Trophoblast cell (in vitro differentiated cells and primary cell): ENCODE data around the gene NF1.
"Not testable (repeated sequence)": the region's sequence is repeated elsewhere in the genome, so short reads cannot be mapped to it uniquely, and the experiment has no call there.

Experiments
- DNase-seq, 2 donors: peaks; one replicate each; pipeline ENCODE4 v3.0.0-alpha.2; 2016
- H2AFZ ChIP-seq: 2 replicates; pipeline ENCODE4 v1.6.1; 2013; ENCODE audit warnings: low read length, moderate library complexity, mild to moderate bottlenecking; ENCODE audit not compliant: insufficient read depth, poor library complexity
- H2AK5ac ChIP-seq: 2 replicates; pipeline ENCODE4 v1.6.1; 2013; ENCODE audit warnings: mild to moderate bottlenecking, low read length
- H2BK120ac ChIP-seq: 2 replicates; pipeline ENCODE4 v1.6.1; 2013; ENCODE audit warnings: low read length, mild to moderate bottlenecking, moderate library complexity; ENCODE audit not compliant: insufficient read depth, poor library complexity
- H2BK12ac ChIP-seq: 2 replicates; pipeline ENCODE4 v1.6.1; 2013; ENCODE audit warnings: mild to moderate bottlenecking, low read length, moderate library complexity
- H2BK5ac ChIP-seq: 2 replicates; pipeline ENCODE4 v1.6.1; 2013; ENCODE audit warnings: low read length, low read depth, moderate library complexity, mild to moderate bottlenecking; ENCODE audit not compliant: poor library complexity
- H3K14ac ChIP-seq: 2 replicates; pipeline ENCODE4 v1.6.1; 2013; ENCODE audit warnings: mild to moderate bottlenecking, low read length
- H3K18ac ChIP-seq: 2 replicates; pipeline ENCODE4 v1.6.1; 2013; ENCODE audit warnings: mild to moderate bottlenecking, low read length
- H3K23ac ChIP-seq: 2 replicates; pipeline ENCODE4 v1.6.1; 2013; ENCODE audit warnings: low read length
- H3K27ac ChIP-seq: 2 replicates; pipeline ENCODE4 v1.5.1; 2013; ENCODE audit warnings: low read depth, mild to moderate bottlenecking, inconsistent platforms, low read length, moderate library complexity
- H3K27me3 ChIP-seq: 2 replicates; pipeline ENCODE4 v1.6.1; 2013; ENCODE audit warnings: inconsistent platforms, mild to moderate bottlenecking, low read length, moderate library complexity; ENCODE audit not compliant: insufficient read depth
- H3K36me3 ChIP-seq, 2 experiments: 1 replicate in 1 of 2; 2 replicates in 1 of 2; pipeline ENCODE4 v1.6.1; 2013; ENCODE audit warnings: low read length in 2 of 2, mild to moderate bottlenecking in 2 of 2, moderate library complexity in 1 of 2; ENCODE audit not compliant: insufficient read depth in 2 of 2, control insufficient read depth in 1 of 2
- H3K4ac ChIP-seq: 2 replicates; pipeline ENCODE4 v1.6.1; 2013; ENCODE audit warnings: low read depth, mild to moderate bottlenecking, low read length, moderate library complexity
- H3K4me1 ChIP-seq, 2 experiments: 1 replicate in 1 of 2; 2 replicates in 1 of 2; pipeline ENCODE4 v1.6.1; 2013; ENCODE audit warnings: low read length in 2 of 2, mild to moderate bottlenecking in 2 of 2, moderate library complexity in 1 of 2; ENCODE audit not compliant: insufficient read depth in 2 of 2, control insufficient read depth in 1 of 2
- H3K4me2 ChIP-seq: 2 replicates; pipeline ENCODE4 v1.6.1; 2013; ENCODE audit warnings: inconsistent platforms, mild to moderate bottlenecking, low read length, moderate library complexity
- H3K4me3 ChIP-seq: 2 replicates; pipeline ENCODE4 v1.5.1; 2013; ENCODE audit warnings: mild to moderate bottlenecking, low read depth, low read length, inconsistent platforms
- H3K79me1 ChIP-seq: one replicate; pipeline ENCODE4 v1.6.1; 2013; ENCODE audit warnings: low read length
- H3K79me2 ChIP-seq: 2 replicates; pipeline ENCODE4 v1.6.1; 2013; ENCODE audit warnings: low read length, mild to moderate bottlenecking; ENCODE audit not compliant: control insufficient read depth, insufficient read depth, poor library complexity
- H3K9ac ChIP-seq: 2 replicates; pipeline ENCODE4 v1.6.1; 2013; ENCODE audit warnings: mild to moderate bottlenecking, low read length
- H3K9me3 ChIP-seq: 2 replicates; pipeline ENCODE4 v1.6.1; 2013; ENCODE audit warnings: low read depth, mild to moderate bottlenecking, control low read depth, inconsistent platforms, low read length; ENCODE audit not compliant: insufficient read depth
- H4K12ac ChIP-seq: 2 replicates; pipeline ENCODE4 v1.6.1; 2013; ENCODE audit warnings: low read depth, mild to moderate bottlenecking, low read length, moderate library complexity
- H4K8ac ChIP-seq: 2 replicates; pipeline ENCODE4 v1.6.1; 2013; ENCODE audit warnings: low read depth, mild to moderate bottlenecking, low read length, moderate library complexity
- H4K91ac ChIP-seq: one replicate; pipeline ENCODE4 v1.6.1; 2013; ENCODE audit warnings: low read depth, mild to moderate bottlenecking, low read length, moderate library complexity
- WGBS: extraction: QIAGEN DNeasy Blood & Tissue Kit; methylation state at CpG from one replicate; pipeline ENCODE4 v1.1.7; 2013; ENCODE audit warnings: missing lambda C conversion rate; ENCODE audit not compliant: insufficient read length, insufficient coverage; ENCODE audit errors: extremely low coverage; 5-methylcytosine and 5-hydroxymethylcytosine counted together

Gene NF1

DNA sequence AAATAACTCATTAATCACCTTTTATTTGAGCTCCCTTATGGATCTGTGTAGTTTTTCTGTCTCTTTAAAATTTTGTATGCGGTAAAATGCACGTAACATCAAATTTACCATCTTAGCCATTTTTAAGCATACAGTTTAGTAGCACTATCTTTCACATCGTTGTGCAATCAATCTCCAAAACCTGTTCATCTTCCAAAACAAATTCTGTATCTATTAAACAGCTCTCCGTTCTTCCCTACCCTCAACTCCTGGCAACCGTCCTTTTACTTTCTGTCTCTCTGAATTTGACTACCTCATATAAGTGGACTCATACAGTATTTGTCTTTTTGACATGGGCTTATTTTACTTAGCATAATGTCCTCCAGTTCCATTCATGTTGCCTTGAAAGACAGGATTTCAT lies 100.5 kb downstream of the NF1 start:
- Histone ChIP-seq H3K27ac (no peak overlapping the region), H2AK5ac (no peak overlapping the region), H3K14ac (no peak overlapping the region), H3K79me1 (no peaks in the 10 kb centered on the region), H2BK120ac (no peak overlapping the region), H3K18ac (no peak overlapping the region), H4K12ac (no peak overlapping the region), H3K4me3 (no peak overlapping the region), H4K8ac (no peak overlapping the region), H2BK5ac (no peak overlapping the region), H3K27me3 (no peaks in the 10 kb centered on the region), H3K9ac (no peak overlapping the region), H2AFZ (no peak overlapping the region), H3K4ac (no peak overlapping the region), H3K23ac (no peak overlapping the region), H3K79me2 (no peaks in the 10 kb centered on the region), H3K4me1 (no peaks in the 10 kb centered on the region), H2BK12ac (no peak overlapping the region), H4K91ac (no peak overlapping the region), H3K9me3 (no peaks in the 10 kb centered on the region), H3K4me2 (no peak overlapping the region), H3K36me3 (no peaks in the 10 kb centered on the region)
- WGBS: no CpG with 5 or more reads among the region's 5 CpGs
- DNase-seq: no peak

DNA sequence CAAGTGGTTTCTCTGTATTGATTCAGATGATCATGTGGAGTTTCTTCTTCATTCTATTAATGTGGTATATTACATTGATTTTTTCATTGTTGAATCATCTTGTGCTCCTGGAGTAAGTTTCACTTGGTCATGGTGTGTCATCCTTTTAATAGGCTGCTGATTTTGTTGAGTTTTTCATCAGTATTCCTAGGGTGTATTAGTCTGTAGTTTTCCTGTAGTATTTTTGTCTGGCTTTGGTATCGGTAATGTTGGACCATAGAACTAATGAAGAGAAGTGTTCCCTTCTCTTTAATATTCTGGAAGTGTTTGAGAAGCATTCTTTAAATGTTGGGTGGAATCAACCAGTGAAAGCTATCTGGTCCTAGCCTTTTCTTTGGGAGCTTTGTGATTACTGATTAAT lies 103.2 kb downstream of the NF1 start:
- Histone ChIP-seq H4K8ac (no peak overlapping the region), H3K4me3 (no peak overlapping the region), H3K18ac (no peak overlapping the region), H3K14ac (no peak overlapping the region), H3K9ac (no peak overlapping the region), H3K23ac (no peak overlapping the region), H2BK12ac (no peak overlapping the region), H3K4ac (no peak overlapping the region), H2BK120ac (no peak overlapping the region), H2AK5ac (no peak overlapping the region), H3K27ac (no peak overlapping the region), H3K36me3 (peaks cover 1% of the 10 kb centered on the region in 2 experiments), H2AFZ (no peak overlapping the region), H3K4me1 (no peaks in the 10 kb centered on the region), H2BK5ac (no peak overlapping the region), H4K12ac (no peak overlapping the region), H3K9me3 (no peaks in the 10 kb centered on the region), H3K79me2 (no peaks in the 10 kb centered on the region), H3K79me1 (no peaks in the 10 kb centered on the region), H4K91ac (no peak overlapping the region), H3K27me3 (no peaks in the 10 kb centered on the region), H3K4me2 (no peak overlapping the region)
- DNase-seq: no peak
- WGBS: no CpG with 5 or more reads among the region's 1 CpG

DNA sequence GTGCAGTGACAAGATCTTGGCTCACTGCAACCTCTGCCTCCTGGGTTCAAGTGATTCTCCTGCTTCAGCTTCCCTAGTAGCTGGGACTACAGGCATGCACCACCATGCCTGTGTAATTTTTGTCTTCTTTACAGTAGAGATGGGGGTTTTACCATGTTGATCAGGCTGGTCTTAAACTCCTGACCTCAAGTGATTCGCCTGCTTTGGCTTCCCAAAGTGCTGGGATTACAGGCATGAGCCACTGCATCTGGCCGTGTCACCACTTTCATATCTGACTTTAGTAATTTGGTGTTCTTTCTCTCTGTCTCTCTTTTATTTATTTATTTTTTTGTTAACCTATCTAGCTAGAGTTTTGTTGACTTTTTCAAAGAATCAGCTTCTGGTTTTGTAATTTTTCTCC lies 103.9 kb downstream of the NF1 start:
- H3K4me2 ChIP-seq, H3K79me1 ChIP-seq: not testable (repeated sequence)

DNA sequence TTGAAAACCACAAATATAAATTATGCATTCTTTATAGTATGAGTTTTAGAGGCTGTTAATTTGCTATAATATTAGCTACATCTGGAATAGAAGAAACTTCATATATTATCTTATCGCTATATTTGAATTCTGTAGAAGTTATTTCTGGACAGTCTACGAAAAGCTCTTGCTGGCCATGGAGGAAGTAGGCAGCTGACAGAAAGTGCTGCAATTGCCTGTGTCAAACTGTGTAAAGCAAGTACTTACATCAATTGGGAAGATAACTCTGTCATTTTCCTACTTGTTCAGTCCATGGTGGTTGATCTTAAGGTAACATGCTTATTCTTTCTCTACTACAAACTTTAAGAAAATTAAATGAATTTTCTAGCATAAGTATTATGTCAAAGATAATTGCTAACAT lies 105.5 kb downstream of the NF1 start:
- no peak overlapping the region for H2AK5ac ChIP-seq
- H3K14ac ChIP-seq: no peak overlapping the region
- no peak overlapping the region for H3K4me2 ChIP-seq
- H3K9me3 ChIP-seq: no peaks in the 10 kb centered on the region
- no peak overlapping the region for H4K91ac ChIP-seq
- no peak overlapping the region for H2AFZ ChIP-seq
- no peaks in the 10 kb centered on the region for H3K4me1 ChIP-seq
- no peak overlapping the region for H4K12ac ChIP-seq
- no peaks in the 10 kb centered on the region for H3K27me3 ChIP-seq
- no peak overlapping the region for H2BK12ac ChIP-seq
- WGBS: no CpG with 5 or more reads among the region's 2 CpGs
- H3K27ac ChIP-seq: no peak overlapping the region
- H3K18ac ChIP-seq: no peak overlapping the region
- no peak for DNase-seq
- no peak overlapping the region for H3K4ac ChIP-seq
- no peak overlapping the region for H2BK120ac ChIP-seq
- peaks cover 2% of the 10 kb centered on the region in 2 experiments for H3K36me3 ChIP-seq
- no peaks in the 10 kb centered on the region for H3K79me2 ChIP-seq
- no peaks in the 10 kb centered on the region for H3K79me1 ChIP-seq
- no peak overlapping the region for H3K23ac ChIP-seq
- no peak overlapping the region for H2BK5ac ChIP-seq
- H3K4me3 ChIP-seq: no peak overlapping the region
- H3K9ac ChIP-seq: no peak overlapping the region
- no peak overlapping the region for H4K8ac ChIP-seq

More for the DNA sequence above, 103.9 kb downstream of the NF1 start:
- not testable (repeated sequence) for H2BK12ac ChIP-seq, H2BK120ac ChIP-seq, H3K18ac ChIP-seq, H3K4ac ChIP-seq, H4K12ac ChIP-seq, H3K36me3 ChIP-seq, H2BK5ac ChIP-seq, H3K4me1 ChIP-seq, H3K9me3 ChIP-seq, H4K91ac ChIP-seq, H4K8ac ChIP-seq, H3K14ac ChIP-seq, H3K27ac ChIP-seq, H2AK5ac ChIP-seq, H3K27me3 ChIP-seq, DNase-seq, H3K9ac ChIP-seq, H3K4me3 ChIP-seq, H2AFZ ChIP-seq, H3K79me2 ChIP-seq, H3K23ac ChIP-seq
- WGBS: no CpG with 5 or more reads among the region's 2 CpGs
